A172 (cell line): ENCODE data around the gene CDC42EP2. TPM values are rescaled to one million over a fixed set of nuclear protein-coding genes. Genes with fewer than 3 reads are reported as not detected.

ENCODE experiments used
- DNase-seq: peaks from one replicate; pipeline ENCODE4 v3.0.0-alpha.2; 2015; ENCODE audit warnings: low spot score
- total RNA-seq: library from RNA; depleted of rRNA; stranded (reverse); fragments of >200 nt; shearing (Covaris generic); gene quantifications from 2 replicates; pipeline ENCODE4 v1.2.3, GENCODE V29; 2014; rRNA removed

The CDC42EP2 gene, protein sequence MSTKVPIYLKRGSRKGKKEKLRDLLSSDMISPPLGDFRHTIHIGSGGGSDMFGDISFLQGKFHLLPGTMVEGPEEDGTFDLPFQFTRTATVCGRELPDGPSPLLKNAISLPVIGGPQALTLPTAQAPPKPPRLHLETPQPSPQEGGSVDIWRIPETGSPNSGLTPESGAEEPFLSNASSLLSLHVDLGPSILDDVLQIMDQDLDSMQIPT
- total RNA-seq = 1.7 and 5.3 TPM in 2 replicates

DNA sequence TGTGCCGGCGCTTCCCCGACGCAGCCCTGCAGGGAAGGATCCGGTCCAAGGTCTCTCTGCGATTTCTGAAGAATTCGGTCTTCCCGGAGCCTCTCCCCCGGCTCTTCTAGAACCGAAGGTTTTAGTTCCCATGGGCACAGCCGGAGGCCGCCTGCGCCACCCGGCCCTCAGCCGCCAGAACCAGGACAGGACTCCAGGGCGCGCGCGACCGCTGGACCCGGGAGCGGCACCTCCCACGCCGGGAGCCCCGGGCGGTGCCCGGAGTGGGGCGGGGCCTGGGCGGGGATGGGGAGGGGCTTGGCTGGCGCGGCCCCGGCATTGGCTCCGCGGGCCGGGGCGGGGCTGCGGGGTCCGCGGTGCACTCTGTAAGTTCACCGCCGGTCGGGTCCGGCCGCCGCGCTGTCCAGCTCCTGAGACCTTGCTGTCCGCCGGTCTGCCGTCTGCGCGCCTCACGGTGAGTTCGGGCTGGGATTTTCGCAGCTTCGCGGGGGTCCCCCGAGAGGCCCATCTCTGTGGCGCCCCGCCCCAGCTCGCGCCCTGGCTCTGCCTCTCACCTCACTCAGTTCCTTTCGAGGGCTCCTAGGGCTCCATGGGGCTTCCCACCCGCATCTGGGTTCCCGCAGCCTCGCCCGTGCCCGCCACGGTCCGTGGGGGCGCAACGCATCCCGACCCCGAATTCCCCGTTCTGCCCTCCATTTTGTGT lies at the start of gene CDC42EP2:
Gene CDC42EP2, plus strand, starts transcription at position 366 of the 703 bp plus-strand sequence. CDS start 6,033 bp downstream, outside the sequence.
- DNase-seq = peak; percentile 67

DNA sequence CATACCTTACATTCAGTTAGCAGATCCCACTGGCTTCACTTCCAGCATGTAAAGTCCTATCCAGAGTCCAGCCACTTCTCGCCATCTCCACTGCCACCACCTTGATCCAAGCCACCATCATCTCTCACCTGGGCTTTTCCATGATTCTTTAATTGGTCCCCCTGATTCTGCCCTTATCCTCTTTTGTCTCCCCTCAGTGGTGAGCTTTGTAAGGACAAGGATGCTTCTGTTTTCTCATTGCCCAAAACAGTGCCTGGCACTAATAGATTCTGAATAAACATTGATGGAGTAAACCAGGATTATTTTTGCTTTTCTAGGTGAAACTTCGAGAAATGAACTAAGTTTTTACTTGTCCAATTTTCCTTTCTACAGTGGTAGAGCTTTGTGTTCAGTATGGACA lies 48.5 kb upstream of the CDC42EP2 start:
- DNase-seq = no peak

DNA sequence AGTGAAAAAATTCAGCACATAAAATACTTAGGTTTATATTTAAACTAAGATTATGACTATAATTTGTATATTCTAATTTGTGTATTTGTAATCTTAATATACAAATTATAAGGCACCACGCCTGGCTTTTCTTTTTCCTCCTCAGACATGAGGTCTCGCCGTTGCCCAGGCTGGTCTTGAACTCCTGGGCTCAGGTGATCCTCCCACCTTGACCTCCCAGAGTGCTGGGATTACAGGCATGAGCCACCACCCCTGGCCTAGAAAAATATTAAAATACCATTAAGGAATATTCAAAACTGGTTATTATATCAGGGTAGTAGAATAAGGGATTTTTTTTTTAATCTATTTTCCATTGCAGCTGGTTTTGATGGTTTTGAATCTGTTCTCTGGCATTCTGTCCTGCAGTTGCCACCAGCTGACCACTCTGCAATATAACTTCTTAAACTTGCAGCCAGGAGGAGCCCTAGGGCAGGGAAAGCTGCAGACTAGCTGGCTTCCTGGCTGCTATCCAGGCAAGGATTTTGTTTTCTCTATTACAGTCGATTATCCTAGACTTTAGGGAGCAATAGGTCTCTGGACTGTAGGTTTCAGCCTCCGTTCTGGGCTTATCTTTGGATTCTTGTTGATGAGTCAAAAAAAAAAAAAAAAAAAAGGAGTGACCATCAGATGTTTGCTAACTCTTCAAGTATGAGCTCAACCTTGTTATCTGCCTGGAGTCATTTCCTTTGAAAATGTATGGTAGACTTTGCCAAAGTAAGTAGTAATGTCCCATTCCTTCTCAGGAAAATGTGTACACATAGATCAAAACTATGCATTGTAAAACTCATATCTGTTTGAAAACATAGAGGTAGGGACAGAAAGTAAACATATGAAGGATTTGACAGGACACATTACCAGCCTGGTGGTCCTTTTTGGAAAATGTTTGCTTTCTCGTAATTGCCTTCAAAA lies 39.7 kb upstream of the CDC42EP2 start:
- peak; percentile 98 for DNase-seq

DNA sequence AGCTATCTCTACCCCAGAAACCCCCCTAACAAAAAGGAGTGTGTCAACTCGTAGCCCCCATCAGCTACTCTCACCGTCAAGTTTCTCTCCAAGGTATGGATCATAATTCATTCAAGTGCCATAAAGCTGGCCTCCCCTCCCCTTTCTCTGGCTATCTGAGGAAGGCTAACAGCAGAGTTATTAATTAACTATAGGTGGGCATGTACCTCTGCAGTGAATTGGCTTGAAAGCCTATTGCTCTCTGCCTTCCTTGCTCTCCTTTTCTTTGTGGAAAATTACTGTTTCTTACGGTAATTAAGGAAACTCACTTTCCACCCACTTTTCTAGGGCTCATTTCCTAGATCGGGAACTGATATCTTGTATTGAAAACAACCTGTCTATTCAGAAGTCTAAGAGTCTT lies 38.8 kb upstream of the CDC42EP2 start:
- no peak for DNase-seq

DNA sequence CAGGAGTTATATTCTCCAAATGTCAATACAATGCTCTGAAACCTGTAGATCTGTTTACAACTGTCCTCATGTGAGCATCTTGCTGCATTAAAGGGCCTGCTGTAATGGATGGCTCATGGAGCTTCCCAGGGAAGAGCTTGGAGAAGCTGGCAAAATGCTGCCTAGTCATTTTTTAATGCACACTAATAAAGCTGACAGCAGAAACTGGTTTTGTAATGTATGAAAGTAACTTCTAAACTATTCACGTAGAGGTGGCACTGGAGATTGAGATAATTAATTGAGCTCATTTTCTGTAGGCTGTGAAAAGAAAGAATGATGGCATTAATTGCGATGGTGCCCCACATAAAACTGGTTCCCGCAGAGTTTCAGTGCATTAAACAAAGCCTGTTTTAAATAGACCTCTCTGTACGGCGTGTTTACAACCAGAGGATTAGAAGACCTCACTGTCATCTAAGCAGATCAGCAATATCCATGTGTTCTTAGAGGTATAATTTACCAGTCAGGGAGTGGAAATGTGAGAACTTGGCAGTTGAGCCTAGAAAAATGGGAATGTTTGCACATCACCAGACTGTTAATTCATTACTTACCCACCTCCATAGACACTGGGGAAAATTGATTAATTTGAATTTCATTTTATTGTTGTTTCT lies 36.9 kb upstream of the CDC42EP2 start:
- DNase-seq = no peak

DNA sequence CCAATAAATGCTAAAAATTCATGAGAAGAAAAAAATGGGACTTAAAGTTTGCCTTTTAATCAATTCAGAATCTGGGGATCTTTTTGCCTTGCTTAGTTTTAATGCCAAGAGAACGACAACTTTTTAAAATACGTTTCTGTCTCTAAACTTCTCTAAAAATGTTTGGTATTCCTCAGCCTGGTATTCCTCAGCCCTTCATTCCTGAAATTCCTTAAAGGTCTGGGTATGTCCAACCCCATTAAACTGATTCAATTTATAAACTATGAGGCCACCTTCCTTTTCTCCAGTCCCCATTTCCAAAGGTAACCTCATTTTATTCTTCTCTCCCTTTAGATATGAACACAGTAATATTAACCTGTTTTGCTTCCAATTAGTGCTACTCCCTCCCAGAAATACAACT lies 36.3 kb upstream of the CDC42EP2 start:
- peak; percentile 39 for DNase-seq

DNA sequence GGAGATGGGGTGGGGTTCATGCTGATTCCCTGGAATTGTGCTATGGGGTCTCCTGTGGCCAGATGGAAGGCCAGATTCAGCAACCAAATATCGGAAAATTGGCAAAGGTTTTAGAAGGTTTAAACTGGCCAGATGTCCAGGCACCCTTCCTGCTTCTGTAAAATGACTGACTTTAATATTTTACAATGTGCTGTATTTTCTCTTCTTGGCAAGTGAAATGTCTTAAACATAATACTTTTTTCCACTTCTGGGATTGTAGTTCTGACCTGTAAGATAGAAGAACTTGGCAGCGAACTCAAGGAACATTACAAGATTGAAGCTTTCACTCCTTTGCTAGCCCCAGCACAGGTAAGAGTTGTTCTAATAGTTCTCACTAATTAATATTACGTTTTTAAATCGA lies 35.4 kb upstream of the CDC42EP2 start:
- no peak for DNase-seq

DNA sequence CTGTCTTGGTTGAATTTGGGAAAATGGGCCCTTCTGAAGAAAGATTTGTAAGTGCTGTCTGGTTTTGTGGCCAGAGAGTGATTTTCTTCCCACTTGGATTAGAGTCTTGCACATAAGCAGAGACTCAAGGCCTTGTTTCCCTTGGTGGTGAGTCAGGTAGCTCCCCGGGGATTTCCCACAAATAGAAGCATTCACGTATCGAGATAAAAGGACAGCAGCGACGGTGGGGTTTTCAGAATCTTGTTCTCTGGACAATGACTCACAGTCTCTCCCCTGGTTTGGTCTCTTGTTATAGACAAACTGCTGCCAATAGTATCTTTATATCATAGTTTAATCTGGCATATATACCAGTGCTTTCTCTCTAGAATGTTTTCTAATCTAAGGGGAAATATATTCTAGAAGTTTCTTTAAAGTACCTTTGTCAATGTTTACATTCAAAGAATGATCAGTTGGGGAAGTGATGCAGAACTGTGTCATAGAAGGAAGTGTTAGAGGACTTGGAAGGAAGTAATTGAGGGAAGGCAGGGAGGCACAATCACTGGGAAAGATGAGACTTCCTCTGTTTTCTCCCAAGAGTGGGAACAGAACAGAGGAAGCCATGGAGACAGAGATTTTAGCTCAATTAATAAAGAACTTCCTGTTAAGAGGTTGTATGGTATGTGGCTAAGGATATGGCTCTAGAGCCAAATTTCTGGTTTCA lies 34.8 kb upstream of the CDC42EP2 start:
- DNase-seq = peak; percentile 97

DNA sequence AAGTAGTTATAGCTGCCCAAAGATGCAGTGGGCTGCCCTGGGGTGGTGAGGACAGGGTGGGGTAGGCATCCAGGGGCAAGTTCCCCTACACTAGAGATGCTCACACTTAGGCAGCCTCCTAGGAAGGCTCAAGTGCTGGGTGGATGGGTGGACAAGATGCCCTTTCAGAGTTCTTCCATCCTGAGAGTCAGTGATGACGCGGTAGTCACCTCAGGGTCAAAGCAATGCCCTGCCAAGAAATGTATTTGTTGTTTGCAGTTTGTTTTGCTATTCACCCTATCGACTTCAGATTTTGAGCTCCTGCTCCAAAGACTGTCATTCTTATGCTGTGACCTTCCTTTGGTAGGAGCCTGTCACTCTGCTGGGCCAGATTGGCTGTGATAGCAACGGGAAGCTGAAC lies 34.0 kb upstream of the CDC42EP2 start:
- DNase-seq = no peak

DNA sequence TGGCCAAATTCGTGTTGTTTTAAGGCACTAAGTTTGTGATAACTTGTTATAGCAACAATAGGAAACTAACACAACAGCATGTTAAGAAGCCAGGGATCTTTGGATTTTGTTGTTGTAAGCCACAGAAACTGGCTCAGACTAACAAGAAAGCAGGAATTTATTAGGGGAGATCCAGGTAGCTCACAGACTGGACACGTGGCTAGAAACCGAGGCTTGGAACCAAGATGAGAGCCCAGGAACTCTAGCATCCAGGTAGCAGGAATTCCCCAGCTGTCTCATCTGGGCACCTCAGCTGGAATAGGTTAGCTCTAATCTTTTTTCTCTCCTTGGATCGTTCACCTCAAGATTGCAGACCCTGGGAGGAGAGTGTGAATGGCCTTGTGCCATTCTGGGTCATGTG lies 28.0 kb upstream of the CDC42EP2 start:
- no peak for DNase-seq

DNA sequence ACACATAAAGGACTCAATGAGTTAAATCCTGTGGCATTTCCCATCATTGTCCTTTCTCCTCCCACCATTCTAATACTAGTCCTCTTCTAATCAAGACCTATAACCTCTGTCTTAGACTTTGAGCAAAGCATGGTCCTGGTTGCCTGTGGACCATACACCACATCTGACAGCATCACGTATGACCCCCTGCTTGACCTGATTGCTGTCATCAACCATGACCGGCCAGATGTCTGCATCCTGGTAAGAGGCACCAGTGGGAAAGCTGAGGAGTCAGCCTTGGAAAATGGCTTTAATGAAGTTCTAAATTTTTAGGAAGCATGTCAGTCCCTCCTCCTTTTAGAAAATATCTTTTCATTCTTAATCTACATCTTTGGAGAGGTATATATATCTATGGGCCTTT lies 27.1 kb upstream of the CDC42EP2 start:
- DNase-seq = no peak

DNA sequence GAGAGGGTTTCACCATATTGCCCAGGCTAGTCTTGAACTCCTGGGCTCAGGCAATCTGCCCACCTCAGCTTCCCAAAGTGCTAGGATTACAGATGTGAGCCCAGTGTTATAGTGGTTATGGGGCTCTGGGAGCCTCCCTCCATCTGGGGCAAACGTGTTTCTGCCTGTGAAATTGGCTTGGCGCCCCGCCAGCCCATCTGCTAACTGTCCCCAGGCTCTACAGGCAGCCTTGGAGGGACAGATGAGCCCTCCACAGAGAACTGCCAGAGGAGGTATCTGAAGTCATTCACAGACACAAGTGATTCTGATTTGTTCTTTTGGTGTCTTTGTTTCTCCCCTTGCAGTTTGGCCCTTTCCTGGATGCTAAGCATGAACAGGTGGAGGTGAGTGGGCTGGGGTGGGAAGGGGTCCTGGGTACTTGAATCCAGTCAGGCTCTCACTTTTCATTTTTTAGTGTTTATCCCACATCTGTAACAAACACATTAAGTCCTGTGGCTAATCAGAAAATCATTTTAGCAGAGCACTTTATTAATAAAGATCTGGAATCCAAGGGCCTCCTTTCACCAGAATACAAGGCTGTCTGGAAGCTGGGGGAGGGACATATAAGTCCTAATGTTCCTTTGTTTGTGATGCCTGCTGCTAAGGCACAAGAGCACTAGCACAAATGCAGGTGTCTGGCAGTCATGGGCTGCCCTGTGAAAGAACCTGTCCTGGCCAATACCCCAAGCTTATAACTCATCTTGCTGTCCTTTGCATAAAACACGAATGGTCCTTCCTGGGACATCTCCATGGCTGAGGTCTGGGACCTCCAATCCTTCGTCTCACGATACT lies 25.7 kb upstream of the CDC42EP2 start:
- no peak for DNase-seq

DNA sequence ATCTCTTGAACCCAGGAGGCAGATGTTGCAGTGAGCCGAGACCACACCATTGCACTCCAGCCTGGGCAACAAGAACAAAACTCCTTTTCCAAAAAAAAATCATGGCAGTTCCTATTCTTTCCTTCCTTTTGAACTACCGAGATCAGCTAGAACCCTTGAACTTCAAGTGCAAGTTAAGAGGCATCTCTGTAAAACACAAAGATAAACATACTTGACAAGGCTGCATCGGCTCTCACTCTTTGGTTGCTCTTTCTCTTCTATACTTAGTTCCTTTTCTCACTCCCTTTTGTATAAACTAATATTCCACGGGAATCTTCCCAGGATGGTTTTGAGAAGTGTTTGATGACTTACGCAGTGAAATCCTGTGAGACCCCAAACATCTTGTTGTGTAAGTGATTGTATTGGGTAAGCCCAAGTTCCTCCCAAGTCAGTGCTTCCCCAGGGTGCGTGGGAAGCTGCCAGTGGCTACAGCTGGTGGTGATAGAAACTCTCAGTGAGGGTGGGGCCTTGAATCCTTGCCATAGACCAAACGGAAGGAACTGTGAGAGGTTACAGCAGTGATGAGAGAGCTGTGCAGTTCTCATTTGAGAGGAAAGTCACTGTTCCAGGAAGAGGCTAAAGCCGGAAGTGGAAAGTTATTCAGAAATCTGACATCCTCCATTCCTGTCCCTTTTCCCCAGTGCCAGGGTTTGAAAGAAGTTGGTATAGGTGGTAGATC lies 24.1 kb upstream of the CDC42EP2 start:
- peak; percentile 94 for DNase-seq

DNA sequence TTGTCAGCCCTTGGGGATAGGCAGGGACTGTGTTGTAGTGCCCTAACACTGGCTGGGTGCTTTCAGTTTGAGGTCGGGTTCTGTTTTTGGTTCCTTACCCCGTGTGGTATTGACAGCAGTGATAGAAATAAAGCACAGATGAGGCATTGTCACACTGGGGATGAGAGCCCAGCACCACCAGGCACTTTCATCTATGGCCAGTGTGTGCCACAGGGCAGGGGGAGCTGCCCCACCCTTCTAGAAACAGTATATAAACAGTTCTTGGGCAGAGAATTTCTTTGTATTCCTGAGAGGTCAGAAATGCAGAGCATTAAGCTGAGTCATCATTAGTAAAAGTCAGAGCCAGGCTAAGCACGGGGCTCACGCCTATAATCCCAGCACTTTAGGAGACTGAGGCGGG lies 23.1 kb upstream of the CDC42EP2 start:
- peak; percentile 73 for DNase-seq

DNA sequence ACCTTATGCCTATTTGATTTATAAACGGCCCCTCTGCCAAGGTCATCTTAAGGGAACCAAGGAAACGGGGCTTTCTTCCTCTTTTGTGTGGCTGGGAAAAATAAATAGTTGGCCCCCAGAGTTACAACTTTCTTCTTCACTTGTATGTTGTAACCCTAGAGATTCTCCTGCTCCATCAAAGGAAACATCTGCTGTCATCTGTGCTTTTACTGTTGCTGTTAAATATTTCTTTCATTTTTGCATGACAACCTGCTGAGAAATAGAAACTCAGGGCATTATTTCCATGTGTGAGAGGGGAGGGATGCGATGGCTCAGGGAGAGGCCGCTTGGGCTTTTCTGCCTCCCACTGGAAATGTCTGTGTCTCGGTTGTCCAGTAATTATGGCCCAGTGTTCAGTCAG lies 21.8 kb upstream of the CDC42EP2 start:
- DNase-seq = no peak

DNA sequence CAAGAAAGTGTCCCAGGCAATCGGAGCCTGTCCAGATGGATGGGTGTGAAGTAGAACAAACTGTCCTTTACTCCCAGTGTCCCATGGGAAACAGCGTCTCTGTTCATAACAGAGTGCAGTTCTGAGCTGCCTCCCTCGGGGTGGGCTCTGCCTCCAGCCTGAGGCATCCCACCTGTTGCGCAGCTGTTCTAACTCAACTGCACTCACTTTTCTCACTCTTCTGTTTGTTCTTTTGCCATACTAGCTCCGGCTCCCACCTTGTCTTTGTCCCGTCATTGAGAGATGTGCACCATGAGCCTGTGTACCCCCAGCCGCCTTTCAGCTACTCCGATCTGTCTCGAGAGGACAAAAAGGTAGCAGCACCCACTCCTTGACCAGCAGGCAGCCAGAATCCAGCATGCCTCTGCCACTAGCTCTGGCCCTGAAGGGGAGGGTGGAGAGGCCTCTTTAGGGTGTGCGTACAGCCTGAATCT lies 20.7 kb upstream of the CDC42EP2 start:
- no peak for DNase-seq

DNA sequence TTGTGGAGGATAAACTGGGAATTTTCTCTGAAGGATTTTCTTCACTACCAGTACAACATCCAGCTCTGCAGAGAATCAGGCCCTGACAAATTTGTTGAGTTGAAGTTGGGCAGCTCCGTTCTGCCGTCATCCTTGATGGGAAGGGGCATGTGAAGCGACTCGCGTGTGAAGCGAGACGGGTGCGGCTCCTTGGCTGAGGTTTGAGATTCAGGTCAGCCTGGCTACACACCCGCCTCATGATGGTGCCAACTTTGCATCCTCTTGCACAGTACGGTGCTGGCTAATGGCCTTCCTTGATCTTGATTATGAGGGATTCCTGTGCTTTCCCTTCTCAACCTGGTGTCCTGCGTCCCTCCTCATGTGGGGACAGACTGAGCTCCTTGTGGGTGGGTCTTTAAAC lies 19.7 kb upstream of the CDC42EP2 start:
- DNase-seq = no peak

DNA sequence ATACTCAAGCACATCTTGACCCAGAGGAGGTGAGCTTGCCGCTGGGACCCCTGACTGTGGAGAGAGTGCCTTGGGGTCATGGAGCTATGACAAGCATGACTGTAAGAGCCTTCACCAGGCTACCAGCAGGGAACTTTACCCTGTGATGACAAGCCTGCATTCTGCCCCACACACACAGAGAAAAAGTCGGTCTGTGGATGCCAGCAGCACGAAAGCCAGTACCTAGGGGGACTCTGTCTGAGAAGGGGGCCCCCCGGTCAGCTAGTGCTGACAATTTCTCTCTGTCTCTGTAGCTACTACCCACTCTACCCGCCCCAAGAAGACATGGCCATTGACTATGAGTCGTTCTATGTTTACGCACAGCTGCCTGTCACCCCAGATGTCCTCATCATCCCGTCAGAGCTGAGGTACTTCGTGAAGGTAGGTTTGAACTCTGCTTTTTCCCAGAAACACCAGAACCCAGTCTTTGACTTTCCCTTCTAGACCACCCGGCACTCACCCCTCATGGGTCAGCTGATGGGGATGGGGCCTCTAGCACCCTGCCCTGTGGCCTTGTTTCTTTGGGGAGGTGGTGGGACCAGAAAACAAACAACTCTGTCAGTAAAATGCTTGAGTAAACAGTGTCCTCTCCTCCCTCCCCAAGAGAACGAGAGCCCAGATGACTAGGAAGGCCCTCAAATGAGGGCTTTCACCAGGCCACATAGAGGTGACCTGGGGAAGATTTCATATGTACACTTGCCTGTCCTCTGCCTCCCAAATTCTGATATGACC lies 18.9 kb upstream of the CDC42EP2 start:
- DNase-seq = no peak
